A549 (cell line): Measurements from ENCODE around the gene SORT1. TPM values are rescaled to one million over a fixed set of nuclear protein-coding genes. Genes with fewer than 3 reads are reported as not detected.

ENCODE experiments used
- ATAC-seq, 2 experiments: fragments of 200-7000 bp in 1 of 2; fragments of >200 bp in 1 of 2; cut with Nextera tagmentation in 1 of 2; cut with Tn5 transposase in 1 of 2; 3 replicates each; pipeline versions ENCODE4 v1.8.0 to v1.9.1; 2018 to 2020; ENCODE audit warnings: mild to moderate bottlenecking in 1 of 2, moderate library complexity in 1 of 2
- CTCF ChIA-PET: fragments of 300-600 bp; sonication (Branson Sonifier 250); formaldehyde crosslinking; extraction: SDS; loops from one replicate; lab custom pipeline; 2021; ENCODE audit warnings: antibody characterized with exemption, inconsistent platforms; lab: Yijun Ruan, JAX
- POLR2A ChIA-PET: fragments of 350-600 bp; formaldehyde crosslinking; extraction: SDS; loops from one replicate; lab custom pipeline; 2021; ENCODE audit warnings: antibody characterized with exemption, inconsistent platforms; lab: Yijun Ruan, JAX
- DNase-seq, 2 experiments: peaks; one replicate each; pipeline versions ENCODE4 v3.0.0 to v3.0.0-alpha.2; 2011 to 2016; ENCODE audit warnings: low read depth in 1 of 2, low spot score in 1 of 2
- FAIRE-seq: peaks from 2 replicates; lab custom pipeline; 2011; peaks lifted over from hg19 to GRCh38; lab: Jason Lieb, UNC
- H3K27ac ChIP-seq, 2 experiments: fragments of >200 bp; sonication (Bioruptor Twin); formaldehyde crosslinking; 3 replicates each; pipeline ENCODE4 v1.5.1; 2016 to 2017
- H3K4me1 ChIP-seq: fragments of >200 bp; sonication (Bioruptor Twin); formaldehyde crosslinking; 3 replicates; pipeline ENCODE4 v1.6.1; 2016
- H3K4me2 ChIP-seq: fragments of >200 bp; sonication (Bioruptor Twin); formaldehyde crosslinking; 3 replicates; pipeline ENCODE4 v1.6.1; 2016
- H3K4me3 ChIP-seq: fragments of >200 bp; sonication (Bioruptor Twin); formaldehyde crosslinking; 3 replicates; pipeline ENCODE4 v1.5.1; 2016
- H3K9me3 ChIP-seq: fragments of >200 bp; sonication (Bioruptor Twin); formaldehyde crosslinking; 3 replicates; pipeline ENCODE4 v1.6.1; 2016
- BCL3 ChIP-seq: fragments of >200 bp; sonication (Bioruptor Twin); formaldehyde crosslinking; IDR thresholded peaks from 3 replicates; pipeline ENCODE4 v1.6.1; 2016
- BHLHE40 ChIP-seq: IDR thresholded peaks from 2 replicates; pipeline ENCODE4 v1.6.1; 2012; ENCODE audit warnings: low read depth, low read length, inconsistent platforms
- CBX8 ChIP-seq: fragments of 200-600 bp; sonication (generic); IDR thresholded peaks from 2 replicates; pipeline ENCODE4 v1.6.1; 2016
- EHF ChIP-seq: fragments of 250-450 bp; sonication (Bioruptor Pico); IDR thresholded peaks from 2 replicates; pipeline ENCODE4 v1.5.0; 2020; ENCODE audit warnings: mild to moderate bottlenecking
- ELK1 ChIP-seq: fragments of 150-350 bp; IDR thresholded peaks from 2 replicates; pipeline ENCODE4 v1.6.1; 2014; ENCODE audit warnings: low read depth, mild to moderate bottlenecking, low read length
- ESRRA ChIP-seq: fragments of 150-350 bp; IDR thresholded peaks from 2 replicates; pipeline ENCODE4 v1.6.1; 2014; ENCODE audit warnings: mild to moderate bottlenecking, low read length, borderline replicate concordance
- FOSB ChIP-seq: fragments of 250-450 bp; sonication (Bioruptor Pico); IDR thresholded peaks from 2 replicates; pipeline ENCODE4 v1.5.0; 2020; ENCODE audit warnings: mild to moderate bottlenecking, moderate library complexity
- GATA3 ChIP-seq: IDR thresholded peaks from 2 replicates; pipeline ENCODE4 v1.6.1; 2012; ENCODE audit warnings: borderline replicate concordance
- HOXA7 ChIP-seq: fragments of 250-450 bp; sonication (Bioruptor Pico); IDR thresholded peaks from 2 replicates; pipeline ENCODE4 v1.5.0; 2020; ENCODE audit warnings: mild to moderate bottlenecking, moderate library complexity
- JUNB ChIP-seq: fragments of >200 bp; sonication (Bioruptor Twin); formaldehyde crosslinking; IDR thresholded peaks from 2 replicates; pipeline ENCODE4 v1.6.1; 2016
- KDM5A ChIP-seq: fragments of 200-600 bp; sonication (generic); IDR thresholded peaks from 2 replicates; pipeline ENCODE4 v1.6.1; 2016; ENCODE audit warnings: antibody characterized with exemption, mild to moderate bottlenecking
- PHF8 ChIP-seq: fragments of 200-600 bp; sonication (generic); IDR thresholded peaks from 2 replicates; pipeline ENCODE4 v1.6.1; 2016; ENCODE audit warnings: low read depth, mild to moderate bottlenecking, antibody characterized with exemption, moderate library complexity, borderline replicate concordance
- RFX5 ChIP-seq: fragments of 450-650 bp; IDR thresholded peaks from 2 replicates; pipeline ENCODE4 v1.7.1; 2014; ENCODE audit warnings: antibody characterized with exemption, mild to moderate bottlenecking, moderate library complexity
- SREBF2 ChIP-seq: fragments of 450-650 bp; IDR thresholded peaks from 2 replicates; pipeline ENCODE4 v1.6.1; 2014; ENCODE audit warnings: mild to moderate bottlenecking, moderate library complexity
- USF2 ChIP-seq: fragments of 450-650 bp; IDR thresholded peaks from 2 replicates; pipeline ENCODE4 v1.6.1; 2014; ENCODE audit warnings: antibody characterized with exemption
- WGBS: methylation state at CpG from one replicate; pipeline ENCODE4 v1.1.6; 2017; ENCODE audit errors: missing lambda C conversion rate; 5-methylcytosine and 5-hydroxymethylcytosine counted together
- polyA plus RNA-seq, 4 experiments: library from polyadenylated mRNA; depleted of rRNA in 3 of 4; stranded (reverse); fragments of >200 nt; fragmentation: RNase III in 1 of 4; extraction: RNeasy Plus Mini Kit Qiagen cat#74134 plus additional on column Dnase treatment in 1 of 4; gene quantifications; 2 replicates in 3 of 4; 3 replicates in 1 of 4; pipeline ENCODE4 v1.2.3, GENCODE V29; 2011 to 2017

The SORT1 gene
- polyA plus RNA-seq, 2 of the 4 experiments (the other 2 are of a cell fraction) = 6.0 to 14.7 TPM

GRCh38 chr1:109269212-109269980, 128.3 kb downstream of the SORT1 start:
- H3K9me3 ChIP-seq = no peaks in the 10 kb centered on the region
- ChIA-PET POLR2A (no interaction called here), CTCF (interaction anchor here (1.1 to 1.3 kb wide), 4 partner anchors 9 to 131 kb away, joined by 3 to 7 read pairs (median 6); partner anchors contain the start of gene SORT1)
- no peak overlapping the region for H3K27ac ChIP-seq
- TF ChIP-seq BHLHE40 = no peak
- TF ChIP-seq HOXA7 (CRISPR knock-in tag) = no peak
- no peak for TF ChIP-seq ELK1
- H3K4me3 ChIP-seq = no peak overlapping the region
- no peak for DNase-seq
- no peak for ATAC-seq
- H3K4me1 ChIP-seq = peaks cover 21% of the 10 kb centered on the region
- 90% methylated on average over 26 of the region's 33 CpGs for WGBS
- H3K4me2 ChIP-seq = no peak overlapping the region
- no peak for FAIRE-seq

GRCh38 chr1:109268431-109269211, 129.1 kb downstream of the SORT1 start:
- POLR2A ChIA-PET = no interaction called here
- Histone ChIP-seq H3K4me1 (peaks cover 13% of the 10 kb centered on the region), H3K27ac (no peak overlapping the region), H3K4me3 (no peak overlapping the region), H3K4me2 (no peak overlapping the region), H3K9me3 (no peaks in the 10 kb centered on the region)
- WGBS = 92% methylated on average over 6 of the region's 29 CpGs
- ATAC-seq = no peak
- DNase-seq = no peak
- TF ChIP-seq CBX8 = no peak
- TF ChIP-seq FOSB (CRISPR knock-in tag) = no peak
- no peak for TF ChIP-seq PHF8
- TF ChIP-seq EHF (CRISPR knock-in tag) = no peak
- TF ChIP-seq JUNB = no peak
- TF ChIP-seq GATA3 = no peak
- TF ChIP-seq KDM5A = no peak
- CTCF ChIA-PET = interaction anchor here (0.6 to 2.1 kb wide), 8 partner anchors 9 to 264 kb away, joined by 3 to 8 read pairs (median 4); partner anchors contain the start of gene SORT1
- no peak for FAIRE-seq

GRCh38 chr1:109267743-109268300, 129.9 kb downstream of the SORT1 start:
- Histone ChIP-seq H3K4me2 (no peak overlapping the region), H3K4me3 (no peak overlapping the region), H3K4me1 (peaks cover 5% of the 10 kb centered on the region), H3K9me3 (no peaks in the 10 kb centered on the region), H3K27ac (no peak overlapping the region)
- ChIA-PET POLR2A (no interaction called here), CTCF (interaction anchor here (0.6 to 2.1 kb wide), 3 partner anchors 14 to 391 kb away, joined by 3 to 8 read pairs (median 3); partner anchors contain the start of gene GPSM2)
- FAIRE-seq (no peak), DNase-seq (no peak), ATAC-seq (no peak)
- 87% methylated on average over 5 of the region's 17 CpGs for WGBS
- TF ChIP-seq RFX5 (no peak), USF2 (no peak), ESRRA (no peak), SREBF2 (no peak), PHF8 (no peak), BCL3 (no peak)
